Psoas muscle (tissue), 8 donors: ENCODE measurements around the gene SPATA45. TPM values are rescaled to one million over a fixed set of nuclear protein-coding genes. Genes with fewer than 3 reads are reported as not detected.
"Not testable (repeated sequence)": the region's sequence is repeated elsewhere in the genome, so short reads cannot be mapped to it uniquely, and the experiment has no call there.

Experiments
- ATAC-seq, 4 donors: fragments of 200-7000 bp; cut with Tn5 transposase; one replicate each; pipeline ENCODE4 v1.9.1; 2020; ENCODE audit warnings: moderate library complexity in 3 of 4, mild to moderate bottlenecking in 2 of 4
- DNase-seq, 2 donors: peaks; one replicate each; pipeline ENCODE4 v3.0.0-alpha.2; 2020
- H3K27ac ChIP-seq: fragments of 200-600 bp; one replicate; pipeline ENCODE4 v1.8.0; 2022
- H3K27me3 ChIP-seq, 3 donors: fragments of 200-600 bp in 1 of 3; one replicate each; pipeline versions ENCODE4 v1.6.1 to v1.8.0; 2013 to 2022; ENCODE audit warnings: low read length in 2 of 3, mild to moderate bottlenecking in 2 of 3, moderate library complexity in 1 of 3; ENCODE audit not compliant: insufficient read depth in 3 of 3
- H3K36me3 ChIP-seq, 2 donors: fragments of 200-600 bp in 1 of 2; one replicate each; pipeline versions ENCODE4 v1.6.1 to v1.8.0; 2013 to 2022; ENCODE audit warnings: low read depth in 1 of 2, mild to moderate bottlenecking in 1 of 2, moderate library complexity in 1 of 2; ENCODE audit not compliant: insufficient read depth in 1 of 2
- H3K4me1 ChIP-seq: fragments of 200-600 bp; one replicate; pipeline ENCODE4 v1.8.0; 2022
- H3K4me3 ChIP-seq: fragments of 200-600 bp; one replicate; pipeline ENCODE4 v1.8.0; 2022; ENCODE audit warnings: mild to moderate bottlenecking
- H3K9me3 ChIP-seq: fragments of 200-600 bp; one replicate; pipeline ENCODE4 v1.8.0; 2022
- WGBS, 3 donors: extraction: QIAGEN DNeasy Blood & Tissue Kit; methylation state at CpG; one replicate each; pipeline versions ENCODE4 v1.1.6 to v1.1.7; 2013; 5-methylcytosine and 5-hydroxymethylcytosine counted together
- intact Hi-C, 2 donors: fragments of 100-400 bp; cut with DNase I; formaldehyde crosslinking; loops; one replicate each; pipeline versions ENCODE4 v1.11.0 to v1.14.2; 2022
- polyA plus RNA-seq, 3 donors: library from polyadenylated mRNA; stranded (reverse); fragments of 200-250 nt; gene quantifications; one replicate each; pipeline ENCODE4 v1.2.3, GENCODE V29; 2013
- total RNA-seq, 4 donors: library from RNA; stranded (reverse); fragmentation: NEBNext Ultra II Directional in 2 of 4; extraction: Animal tissue kit (Norgen Biotek cat#: 25700) in 2 of 4; gene quantifications; one replicate each; pipeline versions ENCODE4 v1.2.1 to v1.2.4, GENCODE V29; 2021 to 2023
- TF ChIP-seq, protein P1 (sequence below): fragments of 200-600 bp; IDR thresholded peaks from one replicate; pipeline ENCODE4 v1.8.0; 2022; ENCODE audit warnings: antibody characterized with exemption
- donor health status: healthy with polysubstance abuse.
- donor health status: DM: no; HTN: no; CAD: no; lungs with moderate emphysema.
- donor health status: Bipolar disorder and iron deficiency.
- donor health status: healthy.
- donor health status: DM: yes; HTN: yes; CAD: no.
- donor health status: DM: no; HTN: no; CAD: no.
- donor health status: DM: no; HTN: no; CAD: no.
- donor health status: DM: yes; HTN: yes; CAD: no.

Gene SPATA45
- total and polyA plus RNA-seq, 7 donors, result not detected

GRCh38 chr1:212878418-212878817, 31.0 kb upstream of the SPATA45 start:
- DNase-seq (no peak), ATAC-seq (no peak)
- 97 to 98% (median 98%) methylated on average over 6 of the region's 6 CpGs for WGBS, 3 donors
- no peaks in the 10 kb centered on the region for H3K9me3 ChIP-seq
- peaks cover 2 to 39% of the 10 kb centered on the region in 2 donors for H3K36me3 ChIP-seq
- TF ChIP-seq, protein P1, sequence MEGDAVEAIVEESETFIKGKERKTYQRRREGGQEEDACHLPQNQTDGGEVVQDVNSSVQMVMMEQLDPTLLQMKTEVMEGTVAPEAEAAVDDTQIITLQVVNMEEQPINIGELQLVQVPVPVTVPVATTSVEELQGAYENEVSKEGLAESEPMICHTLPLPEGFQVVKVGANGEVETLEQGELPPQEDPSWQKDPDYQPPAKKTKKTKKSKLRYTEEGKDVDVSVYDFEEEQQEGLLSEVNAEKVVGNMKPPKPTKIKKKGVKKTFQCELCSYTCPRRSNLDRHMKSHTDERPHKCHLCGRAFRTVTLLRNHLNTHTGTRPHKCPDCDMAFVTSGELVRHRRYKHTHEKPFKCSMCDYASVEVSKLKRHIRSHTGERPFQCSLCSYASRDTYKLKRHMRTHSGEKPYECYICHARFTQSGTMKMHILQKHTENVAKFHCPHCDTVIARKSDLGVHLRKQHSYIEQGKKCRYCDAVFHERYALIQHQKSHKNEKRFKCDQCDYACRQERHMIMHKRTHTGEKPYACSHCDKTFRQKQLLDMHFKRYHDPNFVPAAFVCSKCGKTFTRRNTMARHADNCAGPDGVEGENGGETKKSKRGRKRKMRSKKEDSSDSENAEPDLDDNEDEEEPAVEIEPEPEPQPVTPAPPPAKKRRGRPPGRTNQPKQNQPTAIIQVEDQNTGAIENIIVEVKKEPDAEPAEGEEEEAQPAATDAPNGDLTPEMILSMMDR, result no peak
- H3K4me1 ChIP-seq, result no peaks in the 10 kb centered on the region
- intact Hi-C loops, result no loop called here
- H3K4me3 ChIP-seq, result no peak overlapping the region
- H3K27me3 ChIP-seq, result no peaks in the 10 kb centered on the region
- no peak overlapping the region for H3K27ac ChIP-seq

- intact Hi-C loops, result no loop called here
- TF ChIP-seq, protein P1, result no peak
- H3K9me3 ChIP-seq, result no peaks in the 10 kb centered on the region
- no peak overlapping the region for H3K4me3 ChIP-seq
- no peaks in the 10 kb centered on the region for H3K4me1 ChIP-seq
- no peaks in the 10 kb centered on the region for H3K27me3 ChIP-seq
- H3K36me3 ChIP-seq, result peaks cover 2 to 49% of the 10 kb centered on the region in 2 donors
- DNase-seq (no peak), ATAC-seq (no peak)
- no peak overlapping the region for H3K27ac ChIP-seq
- WGBS, 3 donors, result 72 to 79% (median 76%) methylated on average over 2 of the region's 2 CpGs
These were observed 26.1 kb upstream of the SPATA45 start for GRCh38 chr1:212873518-212873917.

DNA sequence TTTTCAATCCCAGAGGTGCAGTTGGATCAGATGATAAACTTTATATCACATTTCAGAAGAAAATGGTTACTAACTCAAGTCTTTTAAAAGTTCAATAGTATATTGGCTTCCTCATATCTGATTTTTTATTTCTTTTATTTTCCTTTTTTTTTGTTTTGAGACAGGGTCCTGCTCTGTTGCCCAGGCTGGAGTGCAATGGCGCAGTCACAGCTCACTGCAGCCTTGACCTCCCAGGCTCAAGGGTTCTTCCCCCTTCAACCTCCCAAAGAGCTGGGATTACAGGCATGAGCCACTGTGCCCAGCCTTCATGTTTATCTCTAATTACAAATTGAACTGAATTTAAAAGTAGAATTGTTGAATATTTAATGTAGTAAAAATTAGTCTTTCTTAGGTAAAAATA, 24.5 kb upstream of the SPATA45 start:
- no peaks in the 10 kb centered on the region for H3K4me1 ChIP-seq
- H3K9me3 ChIP-seq, result no peaks in the 10 kb centered on the region
- TF ChIP-seq, protein P1, result no peak
- no peaks in the 10 kb centered on the region for H3K27me3 ChIP-seq
- no peak for DNase-seq
- no peak for ATAC-seq
- H3K27ac ChIP-seq, result no peak overlapping the region
- no peak overlapping the region for H3K4me3 ChIP-seq
- intact Hi-C loops, result no loop called here
- WGBS, 3 donors, result 100% methylated on average over 1 of the region's 1 CpG
- H3K36me3 ChIP-seq, result peaks cover 2 to 55% of the 10 kb centered on the region in 2 donors

DNA sequence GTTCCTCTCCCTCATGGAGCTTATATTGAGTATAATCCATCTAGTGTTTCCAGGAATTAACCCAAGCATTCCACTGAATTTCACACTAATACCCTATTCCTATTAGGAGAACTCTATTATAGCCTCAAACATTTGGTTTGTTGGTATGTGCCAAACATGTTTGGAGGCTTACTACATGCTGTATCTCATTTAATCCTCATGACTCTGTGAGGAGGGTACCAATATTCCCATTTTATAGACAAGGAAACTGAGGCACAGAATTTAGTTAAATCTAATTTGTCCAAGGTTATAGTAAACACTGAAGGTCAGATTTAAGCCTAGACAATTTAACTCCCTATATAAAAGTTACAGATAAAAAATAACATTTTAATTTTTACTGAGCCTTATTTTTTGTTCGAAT, 19.7 kb upstream of the SPATA45 start:
- peaks cover 0 to 26% of the 10 kb centered on the region in 2 donors for H3K36me3 ChIP-seq
- DNase-seq, result no peak
- intact Hi-C loops, result no loop called here
- H3K4me3 ChIP-seq, result no peak overlapping the region
- H3K27me3 ChIP-seq, result no peaks in the 10 kb centered on the region
- H3K4me1 ChIP-seq, result no peaks in the 10 kb centered on the region
- no peak overlapping the region for H3K27ac ChIP-seq
- 43 to 97% (median 96%) methylated on average over 1 of the region's 1 CpG for WGBS, 3 donors
- no peak for ATAC-seq
- no peaks in the 10 kb centered on the region for H3K9me3 ChIP-seq
- TF ChIP-seq, protein P1, result no peak

- intact Hi-C loops, result no loop called here
- Histone ChIP-seq H3K4me1 (no peaks in the 10 kb centered on the region), H3K4me3 (no peak overlapping the region), H3K9me3 (no peaks in the 10 kb centered on the region), H3K27me3 (no peaks in the 10 kb centered on the region), H3K36me3 (peaks cover 0 to 17% of the 10 kb centered on the region in 2 donors), H3K27ac (no peak overlapping the region)
- TF ChIP-seq, protein P1, result no peak
- ATAC-seq (no peak), DNase-seq (no peak)
- 87 to 90% (median 88%) methylated on average over 4 of the region's 4 CpGs for WGBS, 3 donors
These were observed 16.8 kb upstream of the SPATA45 start for GRCh38 chr1:212864201-212864600.

DNA sequence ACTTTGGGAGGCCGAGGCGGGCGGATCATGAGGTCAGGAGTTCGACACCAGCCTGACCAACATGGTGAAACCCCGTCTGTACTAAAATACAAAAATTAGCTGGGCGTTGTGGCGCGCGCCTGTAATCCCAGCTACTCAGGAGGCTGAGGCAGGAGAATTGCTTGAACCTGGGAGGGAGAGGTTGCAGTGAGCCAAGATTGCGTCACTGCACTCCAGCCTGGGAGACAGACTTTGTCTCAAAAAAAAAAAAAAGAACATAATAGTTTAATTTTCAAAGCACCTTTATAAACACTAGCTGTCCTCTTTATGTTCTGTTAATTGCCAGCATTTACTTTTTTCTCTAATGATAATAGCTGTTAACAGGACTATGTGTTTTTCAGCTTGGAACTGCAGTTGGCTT, 15.9 kb upstream of the SPATA45 start:
- H3K4me3 ChIP-seq, ATAC-seq, H3K27ac ChIP-seq, H3K4me1 ChIP-seq, intact Hi-C loops, DNase-seq, H3K9me3 ChIP-seq, H3K27me3 ChIP-seq: not testable (repeated sequence)
- H3K36me3 ChIP-seq, result peaks cover 0 to 17% of the 10 kb centered on the region in 2 donors
- WGBS, 3 donors, result 81 to 94% (median 92%) methylated on average over 10 of the region's 10 CpGs
